Raji (cell line): ENCODE measurements around the gene EQTN.

ENCODE experiments used
- POLR2A ChIP-seq: IDR thresholded peaks from 2 replicates; pipeline ENCODE4 v1.6.1; 2011; ENCODE audit warnings: low read depth, low read length, control low read depth; ENCODE audit not compliant: insufficient read depth

Gene EQTN

GRCh38 chr9:27261517-27262211, 35.3 kb downstream of the EQTN start:
- no peak for TF ChIP-seq POLR2A

DNA sequence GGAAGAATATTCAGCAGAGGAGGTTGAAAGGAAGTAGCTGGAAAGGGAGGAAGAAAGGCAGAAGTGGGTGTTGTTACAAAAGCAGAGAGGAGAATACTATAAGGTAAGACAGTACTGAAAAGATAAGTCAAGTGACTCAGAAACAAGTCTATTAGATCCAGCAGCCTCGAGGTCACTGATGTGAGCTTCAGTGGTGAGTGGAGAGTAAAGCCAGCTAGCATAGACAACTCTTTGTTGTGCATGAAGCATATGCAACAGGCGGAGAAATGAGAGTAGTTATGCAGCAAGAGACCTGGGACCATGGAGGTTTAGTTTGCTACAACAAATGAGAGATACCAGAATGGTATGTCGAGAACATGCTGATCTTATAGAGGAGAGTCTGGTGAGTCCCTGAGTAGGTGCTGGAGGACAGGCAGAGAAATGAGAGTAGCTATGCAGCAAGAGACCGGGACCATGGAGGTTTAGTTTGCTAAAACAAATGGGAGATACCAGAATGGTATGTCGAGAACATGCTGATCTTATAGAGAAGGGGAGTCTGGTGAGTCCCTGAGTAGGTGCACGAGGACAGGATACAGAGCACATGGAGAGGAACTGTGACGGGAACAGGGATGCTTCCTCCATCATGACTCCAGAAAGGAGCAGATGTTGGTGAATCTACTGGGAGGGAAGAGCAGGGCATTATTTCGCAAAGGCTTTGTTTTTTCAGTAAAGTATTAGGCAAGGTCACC, 36.0 kb downstream of the EQTN start:
- no peak for TF ChIP-seq POLR2A

GRCh38 chr9:27258662-27259061, 38.3 kb downstream of the EQTN start:
- TF ChIP-seq POLR2A, result no peak

DNA sequence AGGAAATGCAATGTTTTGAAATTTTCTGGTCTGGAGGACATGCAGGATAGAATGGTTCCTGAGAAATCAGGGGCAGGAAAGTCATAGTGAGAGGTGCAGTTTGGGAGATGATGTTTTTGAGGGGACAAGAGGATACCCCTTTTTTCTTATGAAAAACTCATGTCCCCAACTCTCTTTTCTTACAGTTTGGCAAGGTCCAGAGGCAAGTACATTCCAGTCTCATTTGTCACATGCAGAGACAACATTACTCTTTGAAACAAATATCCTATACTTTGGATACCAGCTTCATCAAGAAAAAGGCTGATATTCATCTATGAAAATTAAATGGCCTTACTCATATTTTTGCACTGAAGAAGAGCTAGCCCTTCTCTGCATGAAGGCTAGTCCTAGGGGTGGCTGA, 48.2 kb downstream of the EQTN start:
- TF ChIP-seq POLR2A, result no peak

- TF ChIP-seq POLR2A, result no peak
These were observed 49.2 kb downstream of the EQTN start for GRCh38 chr9:27247756-27248155.
